Tibial artery (tissue), 4 donors: ENCODE data around the gene PLEKHG7.

Experiments used
- DNase-seq, 2 donors: peaks; one replicate each; pipeline ENCODE4 v3.0.0-alpha.2; 2019
- H3K27ac ChIP-seq, 2 donors: fragments of 200-600 bp; sonication (generic) in 1 of 2; 1 replicate in 1 of 2; 2 replicates in 1 of 2; pipeline ENCODE4 v1.5.1; 2018 to 2019; ENCODE audit warnings: mild to moderate bottlenecking in 1 of 2
- H3K27me3 ChIP-seq, 2 donors: fragments of 200-600 bp; sonication (generic) in 1 of 2; one replicate each; pipeline versions ENCODE4 v1.5.1 to v1.6.0; 2016 to 2019
- H3K36me3 ChIP-seq, 3 donors: fragments of 200-600 bp; sonication (generic) in 2 of 3; one replicate each; pipeline ENCODE4 v1.5.1; 2016 to 2019; ENCODE audit warnings: mild to moderate bottlenecking in 2 of 3
- H3K4me1 ChIP-seq, 4 donors: fragments of 200-600 bp; sonication (generic) in 2 of 4; 1 replicate in 3 of 4; 2 replicates in 1 of 4; pipeline ENCODE4 v1.5.1; 2016 to 2019
- H3K4me3 ChIP-seq, 2 donors: fragments of 200-600 bp; sonication (generic) in 1 of 2; 1 replicate in 1 of 2; 2 replicates in 1 of 2; pipeline ENCODE4 v1.5.1; 2018 to 2019; ENCODE audit warnings: mild to moderate bottlenecking in 2 of 2
- H3K9me3 ChIP-seq, 3 donors: fragments of 200-600 bp; sonication (generic) in 1 of 3; one replicate each; pipeline ENCODE4 v1.5.1; 2016 to 2019
- intact Hi-C: fragments of 100-400 bp; cut with DNase I; formaldehyde crosslinking; loops from one replicate; pipeline ENCODE4 v1.15.0; 2023; ENCODE audit warnings: low total_unique reads
- TF ChIP-seq, protein P1 (sequence below), 2 experiments: fragments of 200-600 bp in 1 of 2; fragments of 450-650 bp in 1 of 2; IDR thresholded peaks; one replicate each; pipeline ENCODE4 v1.5.1; 2017 to 2019; ENCODE audit warnings: antibody characterized with exemption in 2 of 2, mild to moderate bottlenecking in 1 of 2, moderate library complexity in 1 of 2

The PLEKHG7 gene

DNA sequence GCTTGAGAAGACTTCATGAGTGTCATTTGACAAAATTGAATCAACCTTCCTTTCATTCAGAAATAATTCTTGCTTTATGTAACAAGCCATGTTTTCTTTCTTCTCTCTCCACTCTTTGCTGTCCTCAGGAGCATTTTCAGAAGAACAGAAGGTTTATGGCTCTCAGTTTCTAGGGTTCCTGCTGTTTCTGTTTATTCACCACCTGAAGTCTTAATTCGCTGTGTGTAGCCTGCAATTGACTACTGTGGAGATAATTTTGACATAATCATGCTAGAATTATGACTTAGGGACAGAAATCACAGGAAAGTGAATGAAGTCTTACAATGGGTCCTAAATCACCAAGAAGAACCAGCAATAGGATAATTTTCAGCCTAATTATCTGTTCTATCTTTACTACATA, 7.2 kb upstream of the PLEKHG7 start:
- Histone ChIP-seq H3K27me3 (no peaks in the 10 kb centered on the region), H3K4me1 (no peaks in the 10 kb centered on the region), H3K9me3 (no peaks in the 10 kb centered on the region), H3K27ac (no peak overlapping the region), H3K4me3 (no peak overlapping the region), H3K36me3 (no peaks in the 10 kb centered on the region)
- TF ChIP-seq, protein P1, sequence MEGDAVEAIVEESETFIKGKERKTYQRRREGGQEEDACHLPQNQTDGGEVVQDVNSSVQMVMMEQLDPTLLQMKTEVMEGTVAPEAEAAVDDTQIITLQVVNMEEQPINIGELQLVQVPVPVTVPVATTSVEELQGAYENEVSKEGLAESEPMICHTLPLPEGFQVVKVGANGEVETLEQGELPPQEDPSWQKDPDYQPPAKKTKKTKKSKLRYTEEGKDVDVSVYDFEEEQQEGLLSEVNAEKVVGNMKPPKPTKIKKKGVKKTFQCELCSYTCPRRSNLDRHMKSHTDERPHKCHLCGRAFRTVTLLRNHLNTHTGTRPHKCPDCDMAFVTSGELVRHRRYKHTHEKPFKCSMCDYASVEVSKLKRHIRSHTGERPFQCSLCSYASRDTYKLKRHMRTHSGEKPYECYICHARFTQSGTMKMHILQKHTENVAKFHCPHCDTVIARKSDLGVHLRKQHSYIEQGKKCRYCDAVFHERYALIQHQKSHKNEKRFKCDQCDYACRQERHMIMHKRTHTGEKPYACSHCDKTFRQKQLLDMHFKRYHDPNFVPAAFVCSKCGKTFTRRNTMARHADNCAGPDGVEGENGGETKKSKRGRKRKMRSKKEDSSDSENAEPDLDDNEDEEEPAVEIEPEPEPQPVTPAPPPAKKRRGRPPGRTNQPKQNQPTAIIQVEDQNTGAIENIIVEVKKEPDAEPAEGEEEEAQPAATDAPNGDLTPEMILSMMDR (IDR thresholded peaks at IDR 0.05), result no peak
- intact Hi-C loops, result no loop called here
- DNase-seq, result no peak

DNA sequence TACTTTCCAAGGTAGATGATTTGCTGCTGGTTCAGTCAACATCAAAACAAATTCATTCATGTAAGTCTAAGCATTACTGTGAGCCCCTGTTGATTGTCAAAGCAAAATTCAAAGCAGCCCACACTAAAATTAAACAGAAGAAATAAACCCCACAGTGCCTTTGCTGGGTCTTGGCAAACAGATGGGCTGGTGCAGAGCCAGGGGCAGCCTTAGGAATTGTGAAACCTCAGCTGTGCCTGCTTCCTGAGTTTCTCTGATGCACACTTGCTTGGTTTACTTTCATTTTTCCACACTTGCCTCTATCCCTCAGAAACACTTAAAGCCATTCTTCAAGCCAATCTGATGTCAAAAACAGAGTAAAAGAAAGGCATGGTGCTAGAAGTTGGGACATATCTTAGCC, 6.6 kb upstream of the PLEKHG7 start:
- H3K27ac ChIP-seq, result no peak overlapping the region

DNA sequence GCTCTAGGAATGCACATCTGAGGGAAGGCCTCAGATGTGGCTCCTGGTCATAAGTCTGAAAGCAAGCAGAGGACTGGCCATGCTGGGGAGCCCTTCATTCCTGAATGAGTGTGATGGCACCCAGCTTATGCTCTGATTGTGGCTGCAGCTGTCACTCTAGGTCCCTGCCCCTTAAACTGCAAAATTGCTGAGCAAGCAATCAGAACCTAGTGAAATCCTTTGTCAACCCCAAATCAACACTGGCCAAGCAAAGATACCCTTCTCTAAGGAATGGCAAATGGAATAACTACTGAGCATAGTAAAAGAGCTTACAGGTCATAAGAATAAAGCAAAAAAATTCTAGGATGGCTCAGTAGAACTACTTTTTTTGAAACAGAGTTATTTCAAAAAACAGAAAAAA, 4.3 kb upstream of the PLEKHG7 start:
- Histone ChIP-seq H3K36me3 (no peaks in the 10 kb centered on the region), H3K4me1 (no peaks in the 10 kb centered on the region), H3K4me3 (no peak overlapping the region), H3K27ac (no peak overlapping the region), H3K9me3 (no peaks in the 10 kb centered on the region), H3K27me3 (no peaks in the 10 kb centered on the region)
- no peak for DNase-seq
- TF ChIP-seq, protein P1 (IDR thresholded peaks at IDR 0.05), result no peak
- intact Hi-C loops, result no loop called here

More for the DNA sequence above, 6.6 kb upstream of the PLEKHG7 start:
- peak; percentile 40 to 71 for DNase-seq
- Histone ChIP-seq H3K27me3 (no peaks in the 10 kb centered on the region), H3K4me1 (no peaks in the 10 kb centered on the region), H3K9me3 (no peaks in the 10 kb centered on the region), H3K4me3 (no peak overlapping the region), H3K36me3 (no peaks in the 10 kb centered on the region)
- intact Hi-C loops, result no loop called here
- TF ChIP-seq, protein P1 (IDR thresholded peaks at IDR 0.05), result no peak

DNA sequence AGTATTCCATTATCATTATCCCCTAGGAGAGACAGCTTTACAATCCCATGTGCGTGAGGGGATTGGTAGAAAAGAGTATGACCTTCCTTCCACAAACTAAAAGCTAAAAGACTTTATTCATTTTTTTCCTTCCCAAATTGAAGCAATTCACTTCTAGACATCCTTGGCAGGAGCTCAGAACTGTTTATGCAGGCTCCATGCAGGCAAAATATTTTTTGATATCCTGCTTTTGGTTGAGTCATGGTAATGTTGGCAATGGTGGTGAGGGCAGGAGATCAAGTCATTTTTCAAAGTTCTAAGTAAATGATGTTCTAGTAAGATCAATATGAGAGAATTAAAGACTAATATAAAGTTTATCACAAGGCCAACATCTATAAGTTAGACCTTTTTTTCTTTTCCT, 1.3 kb upstream of the PLEKHG7 start:
- no peaks in the 10 kb centered on the region for H3K9me3 ChIP-seq
- H3K36me3 ChIP-seq, result no peaks in the 10 kb centered on the region
- no peak for DNase-seq
- no peak overlapping the region for H3K27ac ChIP-seq
- TF ChIP-seq, protein P1 (IDR thresholded peaks at IDR 0.05), result no peak
- H3K4me1 ChIP-seq, result no peaks in the 10 kb centered on the region
- intact Hi-C loops, result no loop called here
- H3K4me3 ChIP-seq, result no peak overlapping the region
- H3K27me3 ChIP-seq, result no peaks in the 10 kb centered on the region

DNA sequence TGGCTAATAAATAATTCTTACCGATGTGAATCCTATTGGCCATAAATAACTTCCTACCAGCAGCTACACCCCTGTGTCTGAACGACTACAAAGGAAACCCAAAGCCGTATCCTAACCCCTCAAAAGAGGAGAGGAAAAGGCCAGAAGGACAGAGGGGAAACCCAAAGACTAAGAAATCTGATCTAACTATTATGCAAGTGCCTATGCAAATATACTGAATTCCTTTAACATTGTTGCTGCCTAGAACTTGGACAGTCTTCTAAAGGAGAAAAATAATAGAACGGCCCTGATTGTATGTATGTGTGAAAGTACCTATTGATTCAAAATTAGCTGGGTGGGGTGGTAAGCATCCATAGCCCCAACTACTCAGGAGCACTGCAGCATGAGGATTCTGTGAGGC, 997 bp downstream of the PLEKHG7 start:
- Histone ChIP-seq H3K36me3 (no peaks in the 10 kb centered on the region), H3K27ac (no peak overlapping the region), H3K9me3 (no peaks in the 10 kb centered on the region), H3K4me3 (no peak overlapping the region), H3K27me3 (no peaks in the 10 kb centered on the region), H3K4me1 (no peaks in the 10 kb centered on the region)
- intact Hi-C loops, result no loop called here
- TF ChIP-seq, protein P1 (IDR thresholded peaks at IDR 0.05), result no peak
- DNase-seq, result no peak

DNA sequence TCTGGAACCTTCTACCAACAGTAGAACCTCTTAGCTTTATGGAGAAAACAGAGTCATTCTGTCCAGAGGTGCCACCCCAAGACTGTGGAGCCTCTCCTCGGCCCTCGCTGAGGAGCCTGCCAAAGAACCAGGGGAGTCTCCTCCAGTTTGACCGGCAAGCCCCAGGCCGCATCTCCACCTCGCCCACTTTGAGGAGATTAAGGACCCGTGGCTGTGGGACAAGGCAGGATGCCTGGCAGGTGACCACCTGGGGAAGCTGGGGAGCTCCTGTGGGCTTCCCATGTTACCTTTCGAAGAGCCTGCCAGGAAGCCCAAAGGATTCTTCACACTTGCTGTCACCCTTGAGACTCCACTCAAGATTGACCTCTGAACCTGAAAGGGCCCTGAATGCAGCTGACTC, 3.8 kb downstream of the PLEKHG7 start:
- Histone ChIP-seq H3K27me3 (no peaks in the 10 kb centered on the region), H3K4me3 (no peak overlapping the region), H3K4me1 (no peaks in the 10 kb centered on the region), H3K36me3 (no peaks in the 10 kb centered on the region), H3K9me3 (no peaks in the 10 kb centered on the region), H3K27ac (no peak overlapping the region)
- TF ChIP-seq, protein P1 (IDR thresholded peaks at IDR 0.05), result no peak
- no peak for DNase-seq
- intact Hi-C loops, result no loop called here
